HG02970 (cell line): ENCODE measurements around the gene COL1A2.

Source experiments
- ATAC-seq: cut with Tn5 transposase; IDR thresholded peaks from one replicate; pipeline ENCODE4 v1.9.1; 2021; ENCODE audit warnings: mild to moderate bottlenecking, moderate library complexity, moderate number of reproducible peaks; ENCODE audit not compliant: unreplicated experiment, low FRiP score

The COL1A2 gene

GRCh38 chr7:94406696-94407095 lies 12.0 kb downstream of the COL1A2 start:
- ATAC-seq = no peak

GRCh38 chr7:94409200-94409948 lies 14.7 kb downstream of the COL1A2 start:
- ATAC-seq = no peak

- no peak for ATAC-seq
Measured at GRCh38 chr7:94410413-94411187, 15.9 kb downstream of the COL1A2 start.

GRCh38 chr7:94411188-94411466 lies 16.4 kb downstream of the COL1A2 start:
- ATAC-seq = no peak

GRCh38 chr7:94412762-94413322 lies 18.1 kb downstream of the COL1A2 start:
- ATAC-seq = no peak

GRCh38 chr7:94414481-94414880 lies 19.8 kb downstream of the COL1A2 start:
- no peak for ATAC-seq

- ATAC-seq = no peak
Measured at GRCh38 chr7:94414980-94415379, 20.3 kb downstream of the COL1A2 start.

GRCh38 chr7:94417306-94417705 lies 22.6 kb downstream of the COL1A2 start:
- ATAC-seq = no peak

- ATAC-seq = no peak
Measured at GRCh38 chr7:94417901-94418300, 23.2 kb downstream of the COL1A2 start.

- ATAC-seq = no peak
Measured at GRCh38 chr7:94418851-94419250, 24.2 kb downstream of the COL1A2 start.

- no peak for ATAC-seq
Measured at GRCh38 chr7:94420328-94420727, 25.6 kb downstream of the COL1A2 start.

- ATAC-seq = no peak
Measured at GRCh38 chr7:94421681-94422080, 27.0 kb downstream of the COL1A2 start.

GRCh38 chr7:94422136-94422535 lies 27.4 kb downstream of the COL1A2 start:
- no peak for ATAC-seq

- ATAC-seq = no peak
Measured at GRCh38 chr7:94422827-94423460, 28.2 kb downstream of the COL1A2 start.

GRCh38 chr7:94423863-94424735 lies 29.4 kb downstream of the COL1A2 start:
- ATAC-seq = no peak

- no peak for ATAC-seq
Measured at GRCh38 chr7:94425546-94425945, 30.9 kb downstream of the COL1A2 start.

- no peak for ATAC-seq
Measured at GRCh38 chr7:94426980-94427875, 32.5 kb downstream of the COL1A2 start.

GRCh38 chr7:94429153-94429552 lies 34.5 kb downstream of the COL1A2 start:
- no peak for ATAC-seq

GRCh38 chr7:94431176-94431575 lies 36.5 kb downstream of the COL1A2 start:
- ATAC-seq = no peak
